ENCODE results near the gene DBNDD2.

DNA sequence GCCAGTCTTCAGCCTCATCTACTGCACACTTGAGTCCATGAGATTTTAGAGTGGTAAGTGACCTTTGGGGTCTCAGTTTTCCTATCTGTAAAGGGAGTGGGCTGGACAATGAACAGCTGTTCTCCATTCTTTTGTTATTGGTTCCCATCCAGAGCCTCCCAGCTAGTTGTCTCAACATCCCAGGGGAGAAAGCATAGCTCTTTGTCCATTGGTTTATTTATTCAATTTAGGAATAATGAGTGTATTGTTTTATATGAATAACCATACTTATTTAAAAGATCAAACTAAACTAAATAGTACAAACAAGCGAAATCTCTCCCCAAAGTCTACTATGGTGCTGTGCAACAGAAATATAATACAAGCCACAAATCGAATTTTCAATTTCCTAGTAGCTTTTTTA lies 21.5 kb downstream of the DBNDD2 start:
- TF ChIP-seq, protein P1, sequence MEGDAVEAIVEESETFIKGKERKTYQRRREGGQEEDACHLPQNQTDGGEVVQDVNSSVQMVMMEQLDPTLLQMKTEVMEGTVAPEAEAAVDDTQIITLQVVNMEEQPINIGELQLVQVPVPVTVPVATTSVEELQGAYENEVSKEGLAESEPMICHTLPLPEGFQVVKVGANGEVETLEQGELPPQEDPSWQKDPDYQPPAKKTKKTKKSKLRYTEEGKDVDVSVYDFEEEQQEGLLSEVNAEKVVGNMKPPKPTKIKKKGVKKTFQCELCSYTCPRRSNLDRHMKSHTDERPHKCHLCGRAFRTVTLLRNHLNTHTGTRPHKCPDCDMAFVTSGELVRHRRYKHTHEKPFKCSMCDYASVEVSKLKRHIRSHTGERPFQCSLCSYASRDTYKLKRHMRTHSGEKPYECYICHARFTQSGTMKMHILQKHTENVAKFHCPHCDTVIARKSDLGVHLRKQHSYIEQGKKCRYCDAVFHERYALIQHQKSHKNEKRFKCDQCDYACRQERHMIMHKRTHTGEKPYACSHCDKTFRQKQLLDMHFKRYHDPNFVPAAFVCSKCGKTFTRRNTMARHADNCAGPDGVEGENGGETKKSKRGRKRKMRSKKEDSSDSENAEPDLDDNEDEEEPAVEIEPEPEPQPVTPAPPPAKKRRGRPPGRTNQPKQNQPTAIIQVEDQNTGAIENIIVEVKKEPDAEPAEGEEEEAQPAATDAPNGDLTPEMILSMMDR (IDR thresholded peaks at IDR 0.05; ENCODE audit: insufficient read depth, low read length, poor library complexity, severe bottlenecking), result no peak
- no peak for TF ChIP-seq EZH2phosphoT487 (conservative IDR thresholded peaks at IDR 0.05; ENCODE audit: low read length)

Data from SU-DHL-6 (cell line).